LNCAP (cell line): Measurements from ENCODE around the gene BRMS1.

Experiments used
- TF ChIP-seq, protein P1 (sequence below): fragments of 450-650 bp; IDR thresholded peaks from 2 replicates; pipeline ENCODE4 v1.5.1; 2017; ENCODE audit warnings: mild to moderate bottlenecking

BRMS1 gene

DNA sequence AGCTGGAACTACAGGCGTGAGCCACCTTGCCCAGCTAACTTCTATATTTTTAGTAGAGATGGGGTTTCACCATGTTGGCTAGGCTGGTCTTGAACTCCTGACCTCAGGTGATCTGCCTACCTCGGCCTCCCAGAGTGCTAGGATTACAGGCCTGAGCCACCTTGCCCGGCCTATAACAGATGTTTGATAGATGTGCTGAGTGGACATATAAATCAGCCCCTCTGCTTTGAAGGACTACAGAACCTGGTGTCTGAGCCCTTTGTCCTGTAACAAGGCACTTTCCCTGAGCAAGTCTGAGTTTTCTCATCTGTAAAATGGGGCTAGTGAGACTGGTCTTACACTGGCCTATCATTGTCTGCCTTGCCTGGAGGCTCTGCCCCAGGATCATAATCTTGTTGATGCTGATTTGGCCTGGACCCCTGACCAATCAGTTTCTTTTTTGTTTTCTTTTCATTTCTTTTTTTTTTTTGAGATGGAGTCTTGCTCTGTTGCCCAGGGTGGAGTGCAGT lies 15.7 kb downstream of the BRMS1 start:
- TF ChIP-seq, protein P1, sequence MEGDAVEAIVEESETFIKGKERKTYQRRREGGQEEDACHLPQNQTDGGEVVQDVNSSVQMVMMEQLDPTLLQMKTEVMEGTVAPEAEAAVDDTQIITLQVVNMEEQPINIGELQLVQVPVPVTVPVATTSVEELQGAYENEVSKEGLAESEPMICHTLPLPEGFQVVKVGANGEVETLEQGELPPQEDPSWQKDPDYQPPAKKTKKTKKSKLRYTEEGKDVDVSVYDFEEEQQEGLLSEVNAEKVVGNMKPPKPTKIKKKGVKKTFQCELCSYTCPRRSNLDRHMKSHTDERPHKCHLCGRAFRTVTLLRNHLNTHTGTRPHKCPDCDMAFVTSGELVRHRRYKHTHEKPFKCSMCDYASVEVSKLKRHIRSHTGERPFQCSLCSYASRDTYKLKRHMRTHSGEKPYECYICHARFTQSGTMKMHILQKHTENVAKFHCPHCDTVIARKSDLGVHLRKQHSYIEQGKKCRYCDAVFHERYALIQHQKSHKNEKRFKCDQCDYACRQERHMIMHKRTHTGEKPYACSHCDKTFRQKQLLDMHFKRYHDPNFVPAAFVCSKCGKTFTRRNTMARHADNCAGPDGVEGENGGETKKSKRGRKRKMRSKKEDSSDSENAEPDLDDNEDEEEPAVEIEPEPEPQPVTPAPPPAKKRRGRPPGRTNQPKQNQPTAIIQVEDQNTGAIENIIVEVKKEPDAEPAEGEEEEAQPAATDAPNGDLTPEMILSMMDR: no peak

DNA sequence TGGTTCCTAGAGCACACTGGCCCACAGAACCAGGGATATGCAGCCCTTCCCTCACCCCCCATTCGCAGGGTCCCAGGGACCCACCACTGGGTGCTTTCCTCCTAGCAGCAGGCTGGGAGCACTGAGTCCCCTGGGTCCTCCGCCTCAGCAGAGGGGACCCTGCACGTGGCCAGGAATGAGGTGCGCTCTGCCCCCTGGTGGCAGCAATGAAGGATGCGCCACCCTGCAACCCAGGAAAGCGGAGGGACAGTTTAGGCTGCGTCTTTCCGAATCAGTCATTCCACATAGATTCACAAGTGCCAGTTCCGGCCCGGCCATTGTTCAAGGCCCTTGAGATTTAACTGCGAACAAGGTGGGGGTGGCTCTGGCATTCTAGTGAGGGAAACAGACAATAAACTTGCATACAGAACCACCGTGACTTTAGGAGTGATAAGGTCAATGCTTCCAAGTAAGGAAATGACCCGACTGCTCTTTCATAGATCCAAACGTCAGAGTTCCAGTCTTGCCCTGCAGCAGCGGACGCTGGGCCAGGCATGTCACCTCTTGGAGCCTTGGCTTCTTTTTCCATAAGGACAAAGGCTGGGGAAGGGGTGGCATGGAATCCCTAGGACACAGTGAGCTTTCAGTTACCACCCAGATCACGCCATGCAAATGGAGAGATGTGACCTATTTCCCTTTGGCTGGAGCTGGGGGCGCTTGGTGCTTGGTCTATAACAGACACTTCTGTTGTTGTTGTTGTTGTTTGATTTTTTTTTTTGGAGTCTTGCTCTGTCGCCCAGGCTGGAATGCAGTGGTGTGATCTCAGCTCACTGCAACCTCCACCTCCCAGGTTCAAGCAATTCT lies 16.4 kb downstream of the BRMS1 start:
- TF ChIP-seq, protein P1: peak; percentile 94

DNA sequence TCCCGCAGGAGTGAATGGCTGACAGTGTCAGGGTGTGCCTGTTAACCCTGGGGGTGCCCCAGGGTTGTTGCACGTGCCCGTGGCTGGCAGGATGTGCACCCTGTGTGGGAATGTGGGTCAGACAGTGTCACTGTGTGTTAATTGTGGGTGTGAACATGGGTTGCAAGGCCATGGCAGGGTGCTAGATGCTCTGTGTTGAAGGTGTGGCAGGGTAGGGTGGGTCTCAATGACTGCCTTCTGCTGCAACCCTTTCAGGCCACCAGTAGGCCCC lies 16.9 kb downstream of the BRMS1 start:
- TF ChIP-seq, protein P1: no peak

DNA sequence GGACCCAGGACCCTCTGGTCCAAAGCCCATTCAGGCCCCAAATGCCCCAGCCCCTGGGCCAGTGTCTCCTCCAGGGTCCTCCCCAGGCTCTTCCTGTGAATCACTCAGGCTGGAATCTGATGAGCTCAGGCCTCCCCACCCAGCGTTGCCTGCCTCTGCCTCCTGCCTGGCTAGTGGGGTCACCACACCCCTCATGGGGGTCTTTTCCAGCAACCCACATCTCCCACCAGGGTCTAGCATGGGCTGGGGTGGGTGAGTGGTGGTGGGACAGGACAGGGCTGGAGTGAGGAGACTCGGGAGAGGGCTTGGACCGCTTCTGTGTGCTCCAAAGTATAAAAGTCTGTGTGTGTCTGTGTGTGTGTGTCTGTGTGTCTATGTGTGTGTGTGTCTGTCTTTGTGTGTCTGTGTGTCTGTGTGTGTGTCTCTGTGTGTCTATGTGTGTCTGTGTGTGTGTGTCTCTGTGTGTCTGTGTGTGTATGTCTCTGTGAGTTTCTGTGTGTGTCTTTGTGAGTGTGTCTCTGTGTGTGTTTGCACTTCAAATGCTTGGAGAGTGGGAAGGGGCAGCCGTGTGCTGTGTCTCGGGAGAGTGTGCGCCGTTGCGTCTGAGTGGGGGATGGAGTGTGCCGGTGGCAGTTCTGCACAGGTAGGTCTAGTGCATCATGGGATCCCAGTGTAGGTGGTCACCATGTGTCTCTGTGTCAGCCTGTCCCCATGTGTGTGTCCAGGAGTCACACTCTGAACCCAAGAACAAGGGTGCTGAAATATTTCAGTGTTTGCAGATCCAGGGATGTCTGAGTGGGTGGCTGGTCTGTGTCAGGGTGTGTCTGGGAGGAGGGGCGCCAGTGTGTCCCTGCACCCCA lies 17.5 kb downstream of the BRMS1 start:
- TF ChIP-seq, protein P1: no peak

DNA sequence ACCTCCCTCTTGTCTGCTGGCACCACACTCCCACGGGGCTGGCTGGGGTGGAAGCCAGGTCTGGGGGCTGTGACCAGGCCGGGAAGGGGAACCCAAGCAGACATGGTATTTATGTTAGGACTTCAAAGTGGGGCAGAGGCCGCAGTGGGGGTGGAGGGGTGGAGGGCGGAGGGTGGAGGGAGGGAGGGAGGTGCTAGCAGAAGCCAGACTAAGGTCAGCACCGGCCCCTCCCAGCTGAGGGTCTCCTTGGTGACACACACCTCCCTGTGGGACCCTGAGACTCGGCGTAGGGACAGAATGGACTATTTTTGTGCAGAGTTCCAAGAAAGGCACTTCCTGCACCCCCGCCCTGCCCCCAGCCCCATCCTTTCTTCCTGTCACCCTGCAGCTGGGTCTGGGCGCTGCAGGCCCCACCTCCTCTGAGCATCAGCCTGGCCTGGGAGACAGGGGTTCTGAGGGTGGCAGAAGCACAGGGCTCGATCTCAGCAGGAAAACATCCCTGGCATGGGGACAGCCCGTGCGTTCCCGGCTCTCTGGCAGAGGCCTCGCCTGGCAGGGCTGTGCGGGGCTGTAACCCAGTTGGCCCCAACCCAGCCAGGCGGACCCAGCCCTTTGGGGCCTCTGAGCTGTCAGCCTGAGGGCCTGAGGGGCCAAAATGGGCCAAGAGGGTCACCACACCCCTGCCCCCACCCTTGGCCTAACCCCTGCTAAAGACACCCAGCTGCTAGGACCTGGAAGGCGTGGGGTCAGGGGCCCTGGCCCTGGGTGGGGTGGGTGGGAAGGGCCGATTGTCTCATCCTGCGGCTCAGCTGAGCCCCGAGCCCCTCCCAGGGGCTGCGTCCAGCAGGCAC lies 18.4 kb downstream of the BRMS1 start:
- TF ChIP-seq, protein P1: no peak

DNA sequence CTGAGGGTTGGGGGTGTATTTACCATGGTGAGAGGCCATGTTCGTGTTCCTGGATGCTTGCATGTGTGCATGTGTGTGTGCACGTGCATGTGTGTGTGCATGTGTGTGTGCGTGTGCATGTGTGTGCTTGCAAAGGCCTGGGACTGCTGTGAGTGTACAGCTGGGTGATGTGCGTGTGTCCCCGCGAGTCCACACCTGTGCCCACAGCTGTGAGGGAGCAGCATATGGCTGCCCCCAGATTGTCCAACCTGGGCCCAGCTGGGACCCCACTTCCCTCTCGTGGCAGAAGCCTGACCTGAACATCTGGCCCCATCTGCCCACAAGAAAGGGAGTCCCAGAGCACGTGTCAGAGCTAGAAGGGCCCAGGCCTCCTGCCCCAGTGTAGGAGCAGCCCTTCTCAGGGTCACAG lies 19.6 kb downstream of the BRMS1 start:
- TF ChIP-seq, protein P1: no peak

DNA sequence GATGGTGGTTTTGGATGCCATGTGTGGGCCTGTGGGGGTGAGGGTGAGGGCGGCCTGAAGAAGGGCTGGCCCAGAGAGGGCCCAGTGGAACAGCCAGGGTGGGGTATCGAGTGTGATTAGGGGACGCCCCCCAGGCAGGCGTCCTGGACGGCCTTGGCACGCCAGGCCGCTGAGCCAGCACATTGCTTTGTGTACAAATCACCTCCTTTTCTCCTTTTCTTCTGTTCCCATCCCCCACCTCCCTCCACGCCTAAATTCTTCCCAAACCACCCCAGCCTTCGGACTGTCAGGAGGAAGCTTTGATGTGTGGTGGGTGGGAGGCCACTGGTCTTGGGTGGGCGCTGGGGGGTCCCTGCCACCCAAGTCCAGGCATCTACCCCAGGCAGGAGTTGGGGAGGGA lies 20.2 kb downstream of the BRMS1 start:
- TF ChIP-seq, protein P1: no peak
